WERI-Rb-1 (cell line): ENCODE data around the gene MYO18B.

Experiments
- DNase-seq: peaks from one replicate; pipeline ENCODE4 v3.0.0-alpha.2; 2020
- H3K27ac ChIP-seq: fragments of 250-450 bp; sonication (Bioruptor Pico); 2 replicates; pipeline ENCODE4 v1.5.1; 2020; ENCODE audit warnings: mild to moderate bottlenecking, moderate library complexity
- H3K27me3 ChIP-seq: fragments of 250-450 bp; sonication (Bioruptor Pico); 2 replicates; pipeline ENCODE4 v1.5.1; 2021; ENCODE audit warnings: mild to moderate bottlenecking, low read depth, moderate library complexity; ENCODE audit not compliant: insufficient read depth, severe bottlenecking
- H3K36me3 ChIP-seq: fragments of 250-450 bp; sonication (Bioruptor Pico); 2 replicates; pipeline ENCODE4 v1.5.1; 2020; ENCODE audit warnings: mild to moderate bottlenecking, moderate library complexity
- H3K4me3 ChIP-seq: 2 replicates; pipeline ENCODE4 v1.5.1; 2011; ENCODE audit warnings: low read depth, mild to moderate bottlenecking, control low read depth, low read length
- H3K9me3 ChIP-seq: fragments of 250-450 bp; sonication (Bioruptor Pico); 2 replicates; pipeline ENCODE4 v1.5.1; 2021; ENCODE audit warnings: mild to moderate bottlenecking, moderate library complexity; ENCODE audit not compliant: severe bottlenecking
- TF ChIP-seq, protein P1 (sequence below): IDR thresholded peaks from 2 replicates; pipeline ENCODE4 v1.5.1; 2011; ENCODE audit warnings: low read depth, mild to moderate bottlenecking, control low read depth, inconsistent platforms, low read length

MYO18B gene

DNA sequence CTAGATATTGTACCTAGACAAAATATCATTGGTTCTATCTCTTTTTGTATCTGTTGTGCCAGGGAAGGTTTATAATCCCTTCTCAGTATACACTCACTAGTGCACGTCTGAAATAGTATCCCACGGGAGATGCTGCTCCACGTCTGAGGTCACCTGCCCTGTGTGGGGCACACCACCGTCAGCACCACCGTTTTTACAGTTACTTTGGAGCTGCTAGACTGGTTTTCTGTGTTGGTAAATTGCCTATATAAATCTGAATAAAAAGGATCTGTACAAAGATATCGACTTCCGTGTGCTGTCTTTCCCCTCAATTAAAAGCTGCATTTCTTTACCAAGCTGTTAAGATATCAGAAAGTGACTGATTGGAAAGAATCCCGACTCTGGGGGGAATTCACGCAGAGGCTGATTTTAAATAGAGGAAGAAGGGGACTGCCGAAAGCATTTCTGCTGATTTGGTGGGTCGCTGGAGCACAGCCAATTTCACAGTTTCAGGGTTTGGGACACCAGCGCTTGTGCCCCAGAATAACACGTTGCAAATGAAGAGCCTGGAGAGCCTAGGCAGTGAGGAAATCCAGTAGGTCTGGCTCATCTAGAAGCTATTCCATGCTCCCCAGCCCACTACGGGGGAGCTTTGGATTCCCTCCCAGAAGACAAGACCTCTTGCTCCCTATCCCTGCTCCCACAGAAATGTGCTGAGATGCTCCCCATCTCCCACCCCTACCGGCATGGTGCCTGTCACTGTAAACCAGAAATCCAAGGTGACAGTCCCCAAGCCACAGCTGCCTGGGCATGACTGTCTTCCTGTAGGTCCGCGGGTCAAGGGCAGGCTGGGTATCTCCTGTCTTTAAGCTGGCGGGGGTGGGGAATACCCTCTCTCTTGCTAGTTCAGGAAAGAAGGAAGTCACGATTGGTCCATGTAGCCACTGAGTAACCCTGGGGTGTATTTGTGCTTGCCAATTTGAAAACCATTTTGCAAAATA is 12.7 kb upstream of the MYO18B start:
- Histone ChIP-seq H3K27ac (no peak overlapping the region), H3K4me3 (no peak overlapping the region), H3K9me3 (no peaks in the 10 kb centered on the region), H3K27me3 (no peaks in the 10 kb centered on the region), H3K36me3 (no peaks in the 10 kb centered on the region)
- TF ChIP-seq, protein P1, sequence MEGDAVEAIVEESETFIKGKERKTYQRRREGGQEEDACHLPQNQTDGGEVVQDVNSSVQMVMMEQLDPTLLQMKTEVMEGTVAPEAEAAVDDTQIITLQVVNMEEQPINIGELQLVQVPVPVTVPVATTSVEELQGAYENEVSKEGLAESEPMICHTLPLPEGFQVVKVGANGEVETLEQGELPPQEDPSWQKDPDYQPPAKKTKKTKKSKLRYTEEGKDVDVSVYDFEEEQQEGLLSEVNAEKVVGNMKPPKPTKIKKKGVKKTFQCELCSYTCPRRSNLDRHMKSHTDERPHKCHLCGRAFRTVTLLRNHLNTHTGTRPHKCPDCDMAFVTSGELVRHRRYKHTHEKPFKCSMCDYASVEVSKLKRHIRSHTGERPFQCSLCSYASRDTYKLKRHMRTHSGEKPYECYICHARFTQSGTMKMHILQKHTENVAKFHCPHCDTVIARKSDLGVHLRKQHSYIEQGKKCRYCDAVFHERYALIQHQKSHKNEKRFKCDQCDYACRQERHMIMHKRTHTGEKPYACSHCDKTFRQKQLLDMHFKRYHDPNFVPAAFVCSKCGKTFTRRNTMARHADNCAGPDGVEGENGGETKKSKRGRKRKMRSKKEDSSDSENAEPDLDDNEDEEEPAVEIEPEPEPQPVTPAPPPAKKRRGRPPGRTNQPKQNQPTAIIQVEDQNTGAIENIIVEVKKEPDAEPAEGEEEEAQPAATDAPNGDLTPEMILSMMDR = no peak
- DNase-seq = no peak

DNA sequence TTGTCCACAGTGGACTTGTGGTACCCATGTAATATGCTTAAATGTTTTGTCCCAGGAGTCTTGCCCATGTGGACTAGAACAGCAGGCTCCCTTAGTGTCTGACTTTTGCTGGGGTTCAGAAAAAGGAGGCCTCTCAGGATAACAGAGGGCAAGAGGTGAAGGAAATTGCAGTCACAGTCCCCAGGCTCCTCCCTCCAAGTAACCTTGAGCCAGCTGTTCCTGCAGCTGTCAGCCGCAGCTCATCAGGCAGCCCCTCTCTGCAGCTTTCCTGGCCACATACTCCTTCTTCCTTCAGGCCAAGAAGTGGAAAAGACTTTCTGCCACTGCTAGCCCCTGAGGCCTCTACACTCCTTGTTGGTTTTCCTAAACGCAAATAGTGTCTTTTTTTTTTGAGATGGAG is 6.3 kb upstream of the MYO18B start:
- Histone ChIP-seq H3K36me3 (no peaks in the 10 kb centered on the region), H3K4me3 (no peak overlapping the region), H3K27ac (no peak overlapping the region), H3K27me3 (no peaks in the 10 kb centered on the region), H3K9me3 (no peaks in the 10 kb centered on the region)
- TF ChIP-seq, protein P1 = no peak
- DNase-seq = no peak

DNA sequence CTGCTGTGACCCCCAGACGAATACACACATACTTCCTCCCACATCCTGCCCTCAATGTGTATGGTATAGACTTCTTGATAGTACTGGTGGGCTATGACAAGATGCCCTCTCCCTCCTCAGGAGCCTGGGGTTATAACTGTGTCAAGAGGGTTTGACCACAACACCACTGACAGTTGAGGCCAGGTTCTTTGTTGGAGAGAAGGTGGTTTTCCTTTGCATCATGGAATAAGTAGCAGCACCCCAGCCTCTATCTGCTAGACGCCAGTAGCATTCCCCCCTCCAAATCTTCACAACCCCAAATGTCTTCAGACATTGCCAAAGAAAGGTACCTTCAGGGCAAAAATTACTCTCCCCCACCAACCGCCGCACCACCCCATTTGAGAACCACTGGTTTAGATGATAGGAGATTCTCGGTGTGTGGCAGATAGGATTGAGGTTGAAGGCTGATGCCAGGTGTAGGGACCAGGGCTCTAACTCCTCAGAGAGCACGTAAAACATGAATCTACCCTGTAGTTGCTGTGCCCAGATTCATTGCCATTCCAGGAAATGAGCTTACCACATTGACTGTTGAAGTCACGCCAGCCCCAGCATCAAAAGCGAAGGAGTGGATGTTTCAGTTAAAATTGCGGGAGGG is 5.5 kb upstream of the MYO18B start:
- Histone ChIP-seq H3K4me3 (no peak overlapping the region), H3K36me3 (no peaks in the 10 kb centered on the region), H3K9me3 (no peaks in the 10 kb centered on the region), H3K27ac (no peak overlapping the region), H3K27me3 (no peaks in the 10 kb centered on the region)
- no peak for DNase-seq
- TF ChIP-seq, protein P1 = no peak

DNA sequence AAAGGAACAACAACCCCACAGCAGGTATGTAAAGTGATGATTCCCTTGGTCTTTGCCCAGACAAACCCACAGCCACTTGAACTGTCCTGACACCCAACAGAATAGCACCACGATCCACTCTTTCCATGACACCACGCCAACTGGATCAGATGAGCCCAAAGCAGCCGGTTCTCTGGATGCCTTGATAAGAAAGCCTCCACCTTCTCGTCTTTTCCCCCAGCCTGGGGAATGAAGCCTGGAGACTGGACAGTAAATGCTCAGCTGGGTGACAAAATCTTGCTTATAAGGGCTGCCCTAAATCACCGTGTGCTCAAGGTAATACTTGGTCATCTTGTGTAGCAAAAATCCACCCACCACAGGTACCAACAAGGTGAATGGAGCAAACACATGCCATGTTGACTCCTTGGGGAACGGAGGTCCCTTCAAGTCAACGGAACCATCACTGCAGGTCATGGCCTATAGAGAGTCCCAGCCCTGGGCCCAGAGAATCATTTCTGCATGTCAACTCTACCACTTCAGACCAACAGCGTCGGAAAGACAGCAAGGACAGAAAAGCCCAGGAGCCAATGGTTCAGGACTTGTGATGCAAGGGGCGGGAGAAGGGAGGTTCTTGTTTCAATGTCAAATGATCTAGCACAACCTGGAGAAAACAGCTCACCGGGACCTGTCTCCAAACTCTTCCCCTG is 2.2 kb upstream of the MYO18B start:
- no peak for DNase-seq
- TF ChIP-seq, protein P1 = no peak
- Histone ChIP-seq H3K27me3 (no peaks in the 10 kb centered on the region), H3K27ac (no peak overlapping the region), H3K9me3 (no peaks in the 10 kb centered on the region), H3K36me3 (no peaks in the 10 kb centered on the region), H3K4me3 (no peak overlapping the region)

DNA sequence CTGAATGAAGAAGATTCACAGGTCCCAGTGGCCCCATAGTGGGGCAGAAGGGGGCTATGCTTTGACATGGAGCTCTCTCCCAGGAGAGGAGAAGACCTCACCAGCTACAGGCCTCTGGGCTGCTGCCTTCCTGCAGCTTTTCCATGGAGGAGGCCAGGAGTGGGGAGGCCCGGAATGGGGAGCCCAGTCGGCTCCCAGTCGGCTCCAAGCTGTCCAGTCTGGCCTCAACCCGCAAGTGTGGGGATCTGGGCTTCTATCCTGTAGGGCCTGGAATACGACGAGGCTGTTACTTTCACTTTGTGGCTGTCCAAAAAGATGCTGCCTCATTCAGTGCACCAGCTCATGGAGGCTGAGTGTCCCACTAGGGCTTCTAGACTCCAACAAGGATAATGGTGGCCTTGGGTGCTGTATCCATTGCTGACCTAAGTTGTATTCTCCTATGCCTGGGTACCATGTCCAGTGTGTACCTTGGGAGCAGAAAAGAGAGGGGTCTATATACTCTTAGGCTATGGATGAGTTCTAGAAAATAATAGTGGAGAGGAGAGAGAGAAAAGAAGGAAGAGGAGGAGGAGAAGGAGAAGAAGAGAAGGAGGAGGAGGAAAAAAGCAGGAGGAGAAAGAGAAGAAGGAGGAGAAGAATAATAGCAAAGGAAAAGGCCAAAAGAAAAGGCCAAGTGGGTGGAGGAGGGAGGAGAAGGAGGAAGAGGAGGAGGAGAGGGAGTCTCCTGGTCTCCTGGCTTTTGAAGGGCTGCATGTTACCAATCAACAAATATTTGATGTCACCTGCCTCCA is 1.1 kb downstream of the MYO18B start:
- Histone ChIP-seq H3K4me3 (no peak overlapping the region), H3K9me3 (no peaks in the 10 kb centered on the region), H3K36me3 (no peaks in the 10 kb centered on the region), H3K27me3 (no peaks in the 10 kb centered on the region), H3K27ac (no peak overlapping the region)
- DNase-seq = no peak
- TF ChIP-seq, protein P1 = no peak
